BJ (cell line): ENCODE data around the gene NCBP1. TPM values are rescaled to one million over a fixed set of nuclear protein-coding genes. Genes with fewer than 3 reads are reported as not detected.

Experiments
- CTCF ChIA-PET: fragments of 350-600 bp; formaldehyde crosslinking; extraction: SDS; loops from one replicate; lab custom pipeline; 2021; ENCODE audit warnings: antibody characterized with exemption, inconsistent platforms; lab: Yijun Ruan, JAX
- POLR2A ChIA-PET: fragments of 300-600 bp; sonication (Branson Sonifier 250); formaldehyde crosslinking; extraction: SDS; loops from one replicate; lab custom pipeline; 2021; ENCODE audit warnings: antibody characterized with exemption; lab: Charles Lee
- DNase-seq: peaks from one replicate; pipeline ENCODE4 v3.0.0-alpha.2; 2011; ENCODE audit warnings: low read depth
- H3K27me3 ChIP-seq: 2 replicates; pipeline ENCODE4 v1.6.0; 2011; ENCODE audit warnings: low read length; ENCODE audit not compliant: control insufficient read depth, insufficient read depth
- H3K36me3 ChIP-seq: 2 replicates; pipeline ENCODE4 v1.5.1; 2011; ENCODE audit warnings: low read length; ENCODE audit not compliant: control insufficient read depth, insufficient read depth
- H3K4me3 ChIP-seq: 2 replicates; pipeline ENCODE4 v1.5.1; 2011; ENCODE audit warnings: low read depth, mild to moderate bottlenecking, control low read depth, low read length
- CTCF ChIP-seq: IDR thresholded peaks from 2 replicates; pipeline ENCODE4 v1.5.1; 2011; ENCODE audit warnings: low read depth, mild to moderate bottlenecking, control low read depth, inconsistent platforms, low read length, moderate library complexity; ENCODE audit not compliant: insufficient read depth
- polyA plus RNA-seq: library from polyadenylated mRNA; depleted of rRNA; stranded (reverse); fragments of >200 nt; gene quantifications from 2 replicates; pipeline ENCODE4 v1.2.3, GENCODE V29; 2011

NCBP1 gene
- polyA plus RNA-seq, 1 experiment, result 11.0 TPM

- no peak for DNase-seq
- CTCF ChIA-PET, result interaction anchor here (0.6 to 2.1 kb wide), 4 partner anchors 20 to 228 kb away, joined by 3 to 9 read pairs (median 3); no protein-coding TSS in a partner anchor
- H3K36me3 ChIP-seq, result peaks cover 2% of the 10 kb centered on the region
- POLR2A ChIA-PET, result interaction anchor here (0.6 kb wide), 1 partner anchor 76 kb away, joined by 3 read pairs; no protein-coding TSS in a partner anchor
- H3K4me3 ChIP-seq, result no peak overlapping the region
- no peak for TF ChIP-seq CTCF
- H3K27me3 ChIP-seq, result no peaks in the 10 kb centered on the region
Observed at GRCh38 chr9:97640325-97640724, 6.7 kb downstream of the NCBP1 start.

GRCh38 chr9:97645720-97646119 lies 12.1 kb downstream of the NCBP1 start:
- Histone ChIP-seq H3K27me3 (no peaks in the 10 kb centered on the region), H3K4me3 (no peak overlapping the region), H3K36me3 (peaks cover 5% of the 10 kb centered on the region)
- CTCF ChIA-PET, result interaction anchor here (1.3 kb wide), 1 partner anchor 11 kb away, joined by 3 read pairs; no protein-coding TSS in a partner anchor
- DNase-seq, result no peak
- POLR2A ChIA-PET, result no interaction called here
- TF ChIP-seq CTCF, result no peak

GRCh38 chr9:97647996-97648395 lies 14.4 kb downstream of the NCBP1 start:
- POLR2A ChIA-PET, result no interaction called here
- peaks cover 5% of the 10 kb centered on the region for H3K36me3 ChIP-seq

GRCh38 chr9:97651646-97652045 lies 18.0 kb downstream of the NCBP1 start:
- ChIA-PET POLR2A (no interaction called here), CTCF (no interaction called here)
- no peak for TF ChIP-seq CTCF
- Histone ChIP-seq H3K27me3 (no peaks in the 10 kb centered on the region), H3K36me3 (peaks cover 5% of the 10 kb centered on the region), H3K4me3 (no peak overlapping the region)
- no peak for DNase-seq

More at GRCh38 chr9:97647996-97648395, 14.4 kb downstream of the NCBP1 start:
- H3K4me3 ChIP-seq, result no peak overlapping the region
- TF ChIP-seq CTCF, result no peak
- no peak for DNase-seq
- no peaks in the 10 kb centered on the region for H3K27me3 ChIP-seq
- CTCF ChIA-PET, result interaction anchor here (0.8 to 1.2 kb wide), 4 partner anchors 11 to 22 kb away, joined by 3 to 4 read pairs (median 3); no protein-coding TSS in a partner anchor

- POLR2A ChIA-PET, result no interaction called here
- H3K36me3 ChIP-seq, result peaks cover 14% of the 10 kb centered on the region
Observed at GRCh38 chr9:97658707-97659106, 25.1 kb downstream of the NCBP1 start.

More at GRCh38 chr9:97658707-97659106, 25.1 kb downstream of the NCBP1 start:
- TF ChIP-seq CTCF, result no peak
- H3K27me3 ChIP-seq, result no peaks in the 10 kb centered on the region
- DNase-seq, result no peak
- CTCF ChIA-PET, result no interaction called here
- H3K4me3 ChIP-seq, result no peak overlapping the region
